BE2C (cell line): ENCODE results near the gene OR2W3.

Source experiments
- DNase-seq: peaks from one replicate; pipeline ENCODE4 v3.0.0-alpha.2; 2020
- H3K27me3 ChIP-seq: fragments of 250-450 bp; sonication (Bioruptor Pico); 2 replicates; pipeline ENCODE4 v1.5.1; 2020; ENCODE audit warnings: mild to moderate bottlenecking
- H3K36me3 ChIP-seq: fragments of 250-450 bp; sonication (Bioruptor Pico); 2 replicates; pipeline ENCODE4 v1.5.1; 2020; ENCODE audit warnings: mild to moderate bottlenecking
- H3K4me1 ChIP-seq: fragments of 250-450 bp; sonication (Bioruptor Pico); 2 replicates; pipeline ENCODE4 v1.5.1; 2020
- H3K4me3 ChIP-seq: 2 replicates; pipeline ENCODE4 v1.5.1; 2011; ENCODE audit warnings: low read depth, low read length
- H3K9me3 ChIP-seq: fragments of 250-450 bp; sonication (Bioruptor Pico); 2 replicates; pipeline ENCODE4 v1.5.1; 2020
- CTCF ChIP-seq: IDR thresholded peaks from 2 replicates; pipeline ENCODE4 v1.5.1; 2012; ENCODE audit warnings: mild to moderate bottlenecking, low read depth, low read length

The OR2W3 gene

GRCh38 chr1:247857069-247857984 is 38.1 kb upstream of the OR2W3 start, which contains the start of gene TRIM58:
Gene TRIM58, plus strand, starts transcription at chr1:247857187. Its CDS starts 60 bp downstream, at chr1:247857247.
- H3K9me3 ChIP-seq = no peaks in the 10 kb centered on the region
- H3K36me3 ChIP-seq = no peaks in the 10 kb centered on the region
- DNase-seq = peak; percentile 61
- 0 out of 2 replicates have a peak, but pooled peaks have one; percentile 14 for TF ChIP-seq CTCF
- peaks cover 11% of the 10 kb centered on the region; the same call in 1 of the 2 replicates for H3K27me3 ChIP-seq
- no peaks in the 10 kb centered on the region for H3K4me1 ChIP-seq
- H3K4me3 ChIP-seq = peak within 1 kb of the TSS; percentile 43

- peak overlapping the region; percentile 20; the same call in 1 of the 2 replicates for H3K4me3 ChIP-seq
- H3K36me3 ChIP-seq = no peaks in the 10 kb centered on the region
- no peak for DNase-seq
- H3K4me1 ChIP-seq = no peaks in the 10 kb centered on the region
- peaks cover 11% of the 10 kb centered on the region; the same call in 1 of the 2 replicates for H3K27me3 ChIP-seq
- no peaks in the 10 kb centered on the region for H3K9me3 ChIP-seq
- no peak for TF ChIP-seq CTCF
Observed at GRCh38 chr1:247857985-247858619, 37.3 kb upstream of the OR2W3 start.

DNA sequence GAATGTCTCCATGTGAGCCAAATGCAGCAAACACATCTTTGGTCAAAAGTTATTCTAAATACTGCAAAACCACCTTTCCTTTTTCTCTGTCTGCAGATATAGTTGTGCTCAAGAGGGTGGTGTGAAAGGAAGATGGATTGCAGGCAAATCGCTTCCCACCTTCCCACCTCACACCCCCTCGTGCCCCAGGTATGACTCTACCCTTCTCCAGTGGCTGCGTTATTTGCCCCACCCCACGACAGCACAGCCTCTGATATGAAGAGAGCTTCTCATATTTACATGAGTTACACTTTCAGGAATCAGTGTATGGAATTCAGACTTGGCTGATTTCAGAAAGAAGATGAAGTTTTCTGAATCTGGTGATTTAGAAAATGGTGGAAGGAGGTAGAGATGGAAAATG is 32.6 kb upstream of the OR2W3 start:
- H3K4me3 ChIP-seq = no peak overlapping the region
- no peaks in the 10 kb centered on the region for H3K9me3 ChIP-seq
- H3K27me3 ChIP-seq = peaks cover 3% of the 10 kb centered on the region; the same call in 1 of the 2 replicates
- H3K36me3 ChIP-seq = no peaks in the 10 kb centered on the region
- DNase-seq = no peak
- no peaks in the 10 kb centered on the region for H3K4me1 ChIP-seq
- no peak for TF ChIP-seq CTCF

DNA sequence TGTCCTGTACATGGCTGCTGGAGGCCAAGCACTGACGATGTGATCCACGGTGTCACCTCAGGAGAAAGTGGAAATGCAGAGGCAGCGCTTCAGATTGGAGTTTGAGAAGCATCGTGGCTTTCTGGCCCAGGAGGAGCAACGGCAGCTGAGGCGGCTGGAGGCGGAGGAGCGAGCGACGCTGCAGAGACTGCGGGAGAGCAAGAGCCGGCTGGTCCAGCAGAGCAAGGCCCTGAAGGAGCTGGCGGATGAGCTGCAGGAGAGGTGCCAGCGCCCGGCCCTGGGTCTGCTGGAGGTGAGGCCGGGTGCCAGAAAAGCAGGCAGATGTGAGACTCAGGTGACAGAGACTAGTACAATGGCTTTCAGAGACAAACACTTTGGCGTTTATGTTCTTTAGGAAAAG is 30.7 kb upstream of the OR2W3 start:
- no peak for DNase-seq
- no peaks in the 10 kb centered on the region for H3K4me1 ChIP-seq
- TF ChIP-seq CTCF = no peak
- H3K4me3 ChIP-seq = no peak overlapping the region
- no peaks in the 10 kb centered on the region for H3K36me3 ChIP-seq
- H3K27me3 ChIP-seq = no peaks in the 10 kb centered on the region
- H3K9me3 ChIP-seq = no peaks in the 10 kb centered on the region

DNA sequence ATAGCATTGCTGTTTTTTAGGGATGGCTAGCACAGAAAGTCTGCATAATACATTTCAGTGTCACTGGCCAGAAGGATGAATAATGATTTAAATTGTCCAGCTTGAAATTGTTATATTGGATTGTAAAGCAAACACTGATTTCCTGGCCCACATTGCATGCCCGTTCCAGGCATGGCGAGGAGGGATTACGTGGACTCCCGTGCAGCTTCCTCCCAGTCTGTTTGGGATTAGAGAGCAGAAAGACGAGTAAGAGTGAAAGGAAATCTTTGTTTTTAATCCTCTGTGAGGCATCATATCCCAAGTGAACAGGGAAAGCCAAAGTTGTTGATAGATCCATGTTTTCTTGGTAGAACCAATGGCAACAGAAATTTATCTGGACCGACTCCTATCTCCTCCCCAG is 30.0 kb upstream of the OR2W3 start:
- no peaks in the 10 kb centered on the region for H3K27me3 ChIP-seq
- no peak overlapping the region for H3K4me3 ChIP-seq
- no peak for DNase-seq
- no peaks in the 10 kb centered on the region for H3K9me3 ChIP-seq
- no peak for TF ChIP-seq CTCF
- no peaks in the 10 kb centered on the region for H3K36me3 ChIP-seq
- no peaks in the 10 kb centered on the region for H3K4me1 ChIP-seq
